H1 (cell line): Measurements from ENCODE around the gene SEC16A. TPM values are rescaled to one million over a fixed set of nuclear protein-coding genes. Genes with fewer than 3 reads are reported as not detected.

ENCODE experiments used
- CTCF ChIA-PET: fragments of 300-600 bp; sonication (Branson Sonifier 250); formaldehyde crosslinking; loops from one replicate; lab custom pipeline; 2021; ENCODE audit not compliant: partially characterized antibody; lab: Charles Lee
- POLR2A ChIA-PET: fragments of 300-600 bp; sonication (Branson Sonifier 250); formaldehyde crosslinking; loops from one replicate; lab custom pipeline; 2021; ENCODE audit warnings: inconsistent platforms; ENCODE audit not compliant: partially characterized antibody; lab: Charles Lee
- DNase-seq, 2 experiments: peaks; one replicate each; pipeline versions ENCODE4 v3.0.0 to v3.0.0-alpha.2; 2010 to 2022; ENCODE audit warnings: low spot score in 2 of 2, low read depth in 1 of 2, mixed read lengths in 1 of 2
- FAIRE-seq: peaks from 2 replicates; lab custom pipeline; 2011; peaks lifted over from hg19 to GRCh38; lab: Jason Lieb, UNC
- H2AFZ ChIP-seq: 2 replicates; pipeline ENCODE4 v1.8.1; 2012; ENCODE audit warnings: low read length, inconsistent platforms
- H2AK5ac ChIP-seq: 2 replicates; pipeline ENCODE4 v1.6.1; 2013; ENCODE audit warnings: low read depth, low read length
- H2BK120ac ChIP-seq: replicated peaks from 2 replicates; pipeline ENCODE3; 2013; ENCODE audit warnings: low read depth, low read length, inconsistent platforms
- H2BK12ac ChIP-seq: 2 replicates; pipeline ENCODE4 v1.6.1; 2013; ENCODE audit warnings: low read depth, low read length
- H2BK15ac ChIP-seq: 2 replicates; pipeline ENCODE4 v1.6.1; 2013; ENCODE audit warnings: low read length
- H2BK20ac ChIP-seq: 2 replicates; pipeline ENCODE4 v1.6.1; 2013; ENCODE audit warnings: low read length
- H2BK5ac ChIP-seq: 2 replicates; pipeline ENCODE4 v1.6.1; 2013; ENCODE audit warnings: low read depth, low read length
- H3K14ac ChIP-seq: 2 replicates; pipeline ENCODE4 v1.6.1; 2013; ENCODE audit warnings: inconsistent platforms; ENCODE audit not compliant: insufficient read length
- H3K18ac ChIP-seq: 2 replicates; pipeline ENCODE4 v1.6.1; 2013; ENCODE audit warnings: low read length; ENCODE audit errors: extremely low read depth
- H3K23ac ChIP-seq: 2 replicates; pipeline ENCODE4 v1.6.1; 2013; ENCODE audit warnings: inconsistent platforms; ENCODE audit not compliant: insufficient read length
- H3K23me2 ChIP-seq: 2 replicates; pipeline ENCODE4 v1.6.1; 2013; ENCODE audit warnings: low read depth, low read length
- H3K27ac ChIP-seq: 2 replicates; pipeline ENCODE4 v1.6.1; 2011; ENCODE audit warnings: low read depth, low read length, inconsistent platforms
- H3K27me3 ChIP-seq, 4 experiments: replicated peaks in 1 of 4; 1 replicate in 1 of 4; 2 replicates in 3 of 4; pipeline versions ENCODE4 v1.6.1 to v1.8.1; 2011 to 2013; ENCODE audit warnings: low read length in 3 of 4, mild to moderate bottlenecking in 3 of 4, inconsistent platforms in 2 of 4, mixed read lengths in 2 of 4, moderate library complexity in 1 of 4; ENCODE audit not compliant: control insufficient read depth in 3 of 4, insufficient read depth in 3 of 4; ENCODE audit errors: extremely low read depth in 1 of 4
- H3K36me3 ChIP-seq, 4 experiments: 2 replicates each; pipeline versions ENCODE4 v1.6.1 to v1.8.1; 2011 to 2013; ENCODE audit warnings: mild to moderate bottlenecking in 4 of 4, low read length in 3 of 4, moderate library complexity in 2 of 4, control low read depth in 1 of 4, inconsistent platforms in 1 of 4; ENCODE audit not compliant: insufficient read depth in 4 of 4, control insufficient read depth in 2 of 4
- H3K4ac ChIP-seq: replicated peaks from 2 replicates; pipeline ENCODE3; 2013; ENCODE audit warnings: low read length, low read depth, mixed read lengths, inconsistent platforms; ENCODE audit not compliant: insufficient read length
- H3K4me1 ChIP-seq, 4 experiments: replicated peaks in 1 of 4; 1 replicate in 1 of 4; 2 replicates in 3 of 4; pipeline versions ENCODE4 v1.6.1 to v1.8.1; 2011 to 2013; ENCODE audit warnings: low read length in 3 of 4, inconsistent platforms in 2 of 4, mixed read lengths in 1 of 4; ENCODE audit not compliant: insufficient read depth in 4 of 4, control insufficient read depth in 3 of 4
- H3K4me2 ChIP-seq, 2 experiments: 2 replicates each; pipeline versions ENCODE4 v1.6.1 to v1.8.1; 2011 to 2013; ENCODE audit warnings: low read depth in 2 of 2, low read length in 2 of 2, control low read depth in 1 of 2, inconsistent platforms in 1 of 2, mild to moderate bottlenecking in 1 of 2; ENCODE audit not compliant: insufficient read depth in 1 of 2
- H3K4me3 ChIP-seq, 4 experiments: fragments of 200-600, 300-600 bp in 1 of 4; sonication (generic), shearing (Covaris generic), sonication (Bioruptor Twin) in 1 of 4; 2 replicates each; pipeline versions ENCODE4 v1.5.1 to v1.8.1; 2011 to 2016; ENCODE audit warnings: low read length in 4 of 4, low read depth in 3 of 4, control low read depth in 2 of 4, inconsistent platforms in 2 of 4, mild to moderate bottlenecking in 2 of 4, mixed read lengths in 1 of 4, moderate library complexity in 1 of 4; ENCODE audit not compliant: insufficient read depth in 2 of 4; ENCODE audit errors: extremely low read depth in 1 of 4
- H3K56ac ChIP-seq: replicated peaks from 2 replicates; pipeline ENCODE3; 2013; ENCODE audit warnings: low read depth, mild to moderate bottlenecking, mixed read lengths, low read length, inconsistent platforms; ENCODE audit not compliant: insufficient read length
- H3K79me1 ChIP-seq: 2 replicates; pipeline ENCODE4 v1.6.1; 2013; ENCODE audit warnings: low read depth, low read length, control low read depth
- H3K79me2 ChIP-seq, 2 experiments: 2 replicates each; pipeline versions ENCODE4 v1.6.1 to v1.8.1; 2012 to 2013; ENCODE audit warnings: low read length in 2 of 2, mild to moderate bottlenecking in 2 of 2, inconsistent platforms in 1 of 2; ENCODE audit not compliant: insufficient read depth in 2 of 2, control insufficient read depth in 1 of 2
- H3K9ac ChIP-seq, 4 experiments: replicated peaks in 1 of 4; 1 replicate in 1 of 4; 2 replicates in 3 of 4; pipeline versions ENCODE4 v1.6.1 to v1.8.1; 2011 to 2013; ENCODE audit warnings: low read depth in 3 of 4, low read length in 3 of 4, control low read depth in 2 of 4, mild to moderate bottlenecking in 2 of 4, moderate library complexity in 2 of 4, inconsistent platforms in 1 of 4; ENCODE audit errors: extremely low read depth in 1 of 4
- H3K9me3 ChIP-seq, 2 experiments: 2 replicates each; pipeline versions ENCODE4 v1.6.1 to v1.8.1; 2012 to 2013; ENCODE audit warnings: mild to moderate bottlenecking in 2 of 2, moderate library complexity in 2 of 2, control low read depth in 1 of 2, inconsistent platforms in 1 of 2, low read depth in 1 of 2, low read length in 1 of 2, mixed read lengths in 1 of 2; ENCODE audit not compliant: insufficient read depth in 2 of 2
- H4K20me1 ChIP-seq, 2 experiments: replicated peaks in 1 of 2; 2 replicates each; pipeline versions ENCODE3 to v1.8.1; 2011 to 2013; ENCODE audit warnings: inconsistent platforms in 2 of 2, low read length in 2 of 2, mild to moderate bottlenecking in 1 of 2; ENCODE audit not compliant: insufficient read depth in 2 of 2, control insufficient read depth in 1 of 2
- H4K5ac ChIP-seq: 2 replicates; pipeline ENCODE4 v1.6.1; 2013; ENCODE audit warnings: low read length, low read depth, mixed read lengths, inconsistent platforms; ENCODE audit not compliant: insufficient read length
- H4K8ac ChIP-seq: 2 replicates; pipeline ENCODE4 v1.8.0; 2013; ENCODE audit warnings: mild to moderate bottlenecking, moderate library complexity, low read length, inconsistent platforms; ENCODE audit not compliant: insufficient read depth; ENCODE audit errors: extremely low read depth
- H4K91ac ChIP-seq: replicated peaks from 2 replicates; pipeline ENCODE3; 2013; ENCODE audit warnings: low read length, mixed read lengths, inconsistent platforms; ENCODE audit not compliant: insufficient read length
- HDAC6 ChIP-seq: IDR thresholded peaks from one replicate; pipeline ENCODE4 v1.7.1; 2012; ENCODE audit warnings: low read depth, mild to moderate bottlenecking, inconsistent platforms, low read length, moderate library complexity
- SIRT6 ChIP-seq: IDR thresholded peaks from one replicate; pipeline ENCODE4 v1.7.1; 2012; ENCODE audit warnings: low read length, inconsistent platforms
- WGBS, 2 experiments: shearing (Covaris generic) in 1 of 2; methylation state at CpG; one replicate each; pipeline versions ENCODE4 v1.1.6 to v1.1.7; 2013 to 2015; ENCODE audit warnings: low lambda C conversion rate in 2 of 2, mixed read lengths in 2 of 2, inconsistent platforms in 1 of 2, low coverage in 1 of 2, missing lambda C conversion rate in 1 of 2; ENCODE audit not compliant: insufficient replicate concordance in 2 of 2, insufficient coverage in 1 of 2, insufficient read length in 1 of 2; ENCODE audit errors: extremely low coverage in 1 of 2, missing lambda C conversion rate in 1 of 2; 5-methylcytosine and 5-hydroxymethylcytosine counted together
- polyA plus RNA-seq, 7 experiments: library from polyadenylated mRNA; depleted of rRNA in 3 of 7; stranded (reverse) in 5 of 7; unstranded in 2 of 7; fragments of >200 nt in 5 of 7; fragments of 200-250 nt in 2 of 7; gene quantifications; 1 replicate in 5 of 7; 2 replicates in 1 of 7; 4 replicates in 1 of 7; pipeline versions ENCODE4 v1.2.1 to v1.2.3, GENCODE V29; 2011 to 2013; ENCODE audit warnings: missing spikeins in 2 of 7, mixed read lengths in 2 of 7
- total RNA-seq: library from RNA; stranded (reverse); fragmentation: NEBNext Ultra II Directional; extraction: Animal tissue kit (Norgen Biotek cat#: 25700); gene quantifications from 2 replicates; pipeline ENCODE4 v1.2.1, GENCODE V29; 2021
- TF ChIP-seq, protein P1 (sequence below): IDR thresholded peaks from 2 replicates; pipeline ENCODE4 v1.6.1; 2012; ENCODE audit warnings: low read length, inconsistent platforms

SEC16A gene
- total and polyA plus RNA-seq, 2 of the 8 experiments (the other 6 are each of a cell fraction or from before 2014, with no cell fraction given) = 21.6 to 49.0 TPM

- Histone ChIP-seq H2AK5ac (no peak overlapping the region), H3K79me1 (no peaks in the 10 kb centered on the region; the same call in 1 of the 2 replicates), H2BK12ac (no peak overlapping the region), H2BK120ac (no peak overlapping the region), H3K14ac (no peak overlapping the region), H3K36me3 (peaks cover 35 to 76% (median 70%) of the 10 kb centered on the region in 4 experiments), H2AFZ (no peak overlapping the region), H3K4me1 (no peaks in the 10 kb centered on the region), H4K20me1 (peaks cover 7 to 19% of the 10 kb centered on the region in 2 experiments), H3K9ac (no peak overlapping the region), H3K4ac (no peak overlapping the region), H3K23me2 (no peaks in the 10 kb centered on the region), H3K56ac (no peak overlapping the region), H3K27ac (no peak overlapping the region), H4K8ac (no peak overlapping the region), H2BK5ac (no peak overlapping the region), H2BK15ac (no peak overlapping the region), H3K27me3 (no peaks in the 10 kb centered on the region), H4K91ac (no peak overlapping the region), H3K4me2 (no peak overlapping the region), H3K23ac (no peak overlapping the region), H4K5ac (no peak overlapping the region), H3K79me2 (no peaks in the 10 kb centered on the region), H2BK20ac (no peak overlapping the region), H3K18ac (no peak overlapping the region), H3K4me3 (no peak overlapping the region), H3K9me3 (no peaks in the 10 kb centered on the region)
- 91% methylated on average over 17 of the region's 17 CpGs; no CpG with 5 or more reads in 1 of the 2 experiments for WGBS, 2 experiments
- CTCF ChIA-PET = interaction anchor here (0.8 to 1.8 kb wide), 3 partner anchors 8 to 65 kb away, joined by 3 to 8 read pairs (median 5); no protein-coding TSS in a partner anchor
- DNase-seq (no peak), FAIRE-seq (no peak)
- POLR2A ChIA-PET = interaction anchor here (1.3 kb wide), 1 partner anchor 85 kb away, joined by 3 read pairs; no protein-coding TSS in a partner anchor
- TF ChIP-seq SIRT6 = no peak
- TF ChIP-seq HDAC6 = no peak
- TF ChIP-seq, protein P1, sequence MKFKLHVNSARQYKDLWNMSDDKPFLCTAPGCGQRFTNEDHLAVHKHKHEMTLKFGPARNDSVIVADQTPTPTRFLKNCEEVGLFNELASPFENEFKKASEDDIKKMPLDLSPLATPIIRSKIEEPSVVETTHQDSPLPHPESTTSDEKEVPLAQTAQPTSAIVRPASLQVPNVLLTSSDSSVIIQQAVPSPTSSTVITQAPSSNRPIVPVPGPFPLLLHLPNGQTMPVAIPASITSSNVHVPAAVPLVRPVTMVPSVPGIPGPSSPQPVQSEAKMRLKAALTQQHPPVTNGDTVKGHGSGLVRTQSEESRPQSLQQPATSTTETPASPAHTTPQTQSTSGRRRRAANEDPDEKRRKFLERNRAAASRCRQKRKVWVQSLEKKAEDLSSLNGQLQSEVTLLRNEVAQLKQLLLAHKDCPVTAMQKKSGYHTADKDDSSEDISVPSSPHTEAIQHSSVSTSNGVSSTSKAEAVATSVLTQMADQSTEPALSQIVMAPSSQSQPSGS = no peak
Observed at GRCh38 chr9:136462664-136463063, 20.2 kb downstream of the SEC16A start.
